Inferior parietal cortex (tissue), 1 donor: ENCODE data around the gene INAFM1.
A peak's percentile ranks its signal among the peaks of the same experiment; 100 is the strongest.

Experiments
- DNase-seq: peaks from one replicate; pipeline ENCODE4 v3.0.0-alpha.2; 2016; ENCODE audit errors: extremely low spot score

Gene INAFM1

GRCh38 chr19:47274071-47274890 lies at the start of gene INAFM1:
TSS of gene INAFM1 (plus strand) at chr19:47274885. CDS start at chr19:47274920, 35 bp downstream.
- peak; percentile 69 for DNase-seq

- DNase-seq = peak; percentile 86
These were observed 48.8 kb upstream of the INAFM1 start for GRCh38 chr19:47225746-47226425.

- DNase-seq = peak; percentile 47
These were observed 48.0 kb upstream of the INAFM1 start for GRCh38 chr19:47226426-47227351.

GRCh38 chr19:47227352-47228167 lies 47.1 kb upstream of the INAFM1 start:
- DNase-seq = no peak

DNA sequence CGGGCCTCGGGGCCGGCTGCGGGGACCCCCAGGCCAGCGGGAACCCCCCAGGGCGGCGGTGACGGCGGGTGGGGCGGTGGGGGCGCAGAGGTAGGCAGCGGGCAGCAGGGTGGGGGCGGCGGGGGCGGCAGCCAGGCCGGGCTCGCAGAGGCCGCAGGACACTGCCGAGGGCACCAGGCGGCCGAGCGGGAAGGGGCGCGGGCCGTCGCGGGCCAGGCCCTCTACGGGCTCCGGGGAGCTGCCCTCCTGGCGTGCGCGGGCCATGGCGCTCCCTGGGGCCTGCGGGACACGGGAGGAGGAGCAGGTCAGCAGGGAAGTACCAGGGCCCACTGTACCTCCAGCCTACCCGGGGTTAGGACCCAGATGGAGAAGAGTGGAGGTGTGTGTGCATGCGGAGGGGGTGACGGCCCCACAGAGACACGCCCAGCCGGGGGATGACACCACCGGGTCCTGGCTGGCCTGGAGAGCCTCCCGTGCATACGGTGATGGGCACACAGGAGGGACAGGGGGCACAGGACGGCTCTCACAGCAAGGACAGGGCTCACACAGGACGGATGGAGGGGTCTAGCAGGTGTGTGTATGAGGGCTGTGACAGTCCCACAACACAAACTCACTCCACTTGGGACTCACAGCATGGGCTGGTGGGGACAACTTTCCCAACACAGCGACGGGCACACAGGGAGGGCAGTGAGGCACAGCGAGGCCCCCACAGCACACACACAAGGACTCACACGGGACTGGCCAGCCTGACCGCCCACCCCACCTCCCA lies 46.3 kb upstream of the INAFM1 start:
- DNase-seq = no peak

DNA sequence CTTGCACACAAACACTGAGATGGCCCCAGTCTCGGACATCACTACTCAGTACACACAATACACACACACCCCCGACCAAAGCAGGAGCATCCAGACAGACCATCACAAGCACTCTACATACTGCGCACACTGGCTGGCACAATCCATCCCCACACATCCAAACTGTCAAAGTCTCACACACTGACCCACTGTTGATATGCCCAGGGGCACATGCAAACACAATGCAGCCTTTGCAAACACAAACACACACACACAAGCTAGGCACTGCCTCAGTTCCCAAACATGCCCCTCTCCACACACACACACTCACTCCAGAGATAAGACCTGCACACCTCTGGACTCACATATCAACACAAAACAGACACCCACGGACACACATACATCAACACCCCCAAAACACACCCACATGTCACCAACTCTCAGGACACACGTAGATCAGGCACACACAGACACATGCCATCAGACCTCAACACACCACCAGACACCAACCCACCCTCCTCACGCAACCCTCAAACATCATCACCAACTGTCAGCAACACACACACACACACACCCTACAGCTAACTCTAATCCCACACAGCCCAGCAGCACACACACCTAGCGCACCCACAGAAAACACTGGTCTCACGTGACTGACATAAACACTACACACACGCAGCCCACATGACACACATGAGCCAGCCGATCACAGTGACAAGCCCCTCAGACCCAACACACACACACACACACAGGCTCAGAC lies 45.6 kb upstream of the INAFM1 start:
- no peak for DNase-seq

DNA sequence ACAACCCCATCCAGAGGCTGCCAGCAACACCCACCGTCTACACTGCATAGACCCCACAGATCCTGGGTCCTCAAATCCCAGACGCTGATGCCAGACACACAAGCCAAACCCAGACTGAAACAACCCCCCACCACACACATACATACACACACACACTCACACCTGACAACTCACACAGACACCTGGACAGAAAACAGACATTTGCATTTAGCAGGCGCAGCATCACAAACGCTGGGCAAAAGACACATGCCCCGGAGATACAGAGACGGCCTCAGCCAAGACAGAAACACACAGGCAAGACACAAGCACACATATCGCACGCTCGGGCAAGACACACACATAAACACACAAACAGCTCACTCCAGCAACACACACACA lies 45.0 kb upstream of the INAFM1 start:
- no peak for DNase-seq

DNA sequence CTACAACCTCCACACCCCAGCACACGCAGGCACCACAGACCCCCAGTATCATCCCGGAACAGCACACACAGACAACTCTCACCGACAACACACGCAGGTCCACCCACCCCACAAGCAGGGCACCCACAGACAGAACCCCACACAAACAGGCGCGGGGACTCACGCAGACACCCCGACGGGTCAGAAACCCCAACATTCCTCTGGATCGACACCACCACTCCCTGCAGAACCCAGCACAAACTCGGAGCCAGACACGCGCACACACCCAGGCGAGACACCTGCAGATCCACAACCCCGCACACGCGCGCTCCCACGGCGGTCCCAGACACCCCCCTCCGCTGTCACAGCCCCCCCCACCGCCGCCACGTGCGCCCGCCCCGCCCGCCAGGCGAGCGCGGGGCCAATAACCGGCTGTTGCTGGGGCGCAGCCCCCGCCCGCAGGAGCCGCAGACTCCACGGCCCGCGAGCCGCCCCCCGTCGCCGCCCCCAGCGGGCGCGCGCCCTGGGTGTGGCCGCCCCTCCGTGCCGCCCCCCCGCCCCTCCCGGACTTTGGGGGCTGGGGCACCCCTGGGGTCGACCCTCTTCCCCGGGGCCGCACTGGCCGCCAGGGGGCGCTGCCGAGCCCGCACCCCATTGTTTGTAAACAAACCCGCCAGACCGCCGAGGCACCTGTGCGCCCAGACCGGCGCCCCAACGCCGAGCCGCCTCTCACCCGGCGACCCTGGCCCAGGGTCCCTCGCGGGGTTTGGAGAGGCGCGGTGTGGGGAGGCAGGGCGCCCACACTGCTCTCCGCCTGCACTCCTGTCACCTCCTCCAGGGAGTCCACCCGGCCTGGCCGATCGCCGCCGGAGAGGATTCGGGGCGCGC lies 44.4 kb upstream of the INAFM1 start:
- no peak for DNase-seq

- DNase-seq = no peak
These were observed 43.8 kb upstream of the INAFM1 start, which contains the start of gene BBC3 for GRCh38 chr19:47230921-47231214. TSS of gene BBC3 (minus strand) at chr19:47231199. CDS start at chr19:47228431, 2,768 bp downstream.

GRCh38 chr19:47231215-47232054 lies 43.2 kb upstream of the INAFM1 start:
- DNase-seq = peak; percentile 62

DNA sequence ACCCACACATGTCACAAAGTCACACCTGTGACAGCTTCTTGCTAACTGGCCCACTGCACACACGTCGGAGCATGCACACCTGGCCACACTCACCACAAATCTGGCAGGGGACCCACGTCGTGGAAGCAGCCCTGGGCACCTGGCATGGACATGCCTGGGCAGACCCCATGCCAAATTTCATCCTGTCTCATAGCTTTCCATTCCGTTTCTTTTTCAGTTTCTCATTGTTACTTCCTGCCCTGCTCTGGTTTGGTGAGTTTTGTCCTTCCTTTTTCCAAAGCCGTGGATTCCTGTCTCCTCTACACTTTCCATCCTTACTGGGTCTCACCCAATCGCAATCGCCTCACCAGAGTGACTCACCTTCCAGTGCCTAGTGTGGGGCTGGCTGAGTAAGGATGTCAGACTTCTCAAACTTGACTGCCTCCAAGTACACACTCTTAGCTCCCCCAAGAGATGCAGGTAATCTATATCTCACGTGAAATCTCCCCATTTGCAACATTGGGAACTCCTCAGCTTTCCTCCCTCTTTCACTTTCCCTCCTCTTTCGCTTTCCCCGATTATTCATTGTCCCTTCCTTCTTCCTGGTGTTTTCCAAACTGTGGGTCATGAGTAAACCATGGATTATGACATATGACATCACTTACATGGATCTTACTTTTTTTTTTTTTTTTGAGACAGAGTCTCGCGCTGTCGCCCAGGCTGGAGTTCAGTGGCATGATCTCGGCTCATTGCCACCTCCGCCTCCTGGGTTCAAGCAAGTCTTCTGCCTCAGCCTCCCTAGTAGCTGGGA lies 42.1 kb upstream of the INAFM1 start:
- DNase-seq = no peak

GRCh38 chr19:47236072-47236675 lies 38.5 kb upstream of the INAFM1 start:
- DNase-seq = no peak

- no peak for DNase-seq
These were observed 35.5 kb upstream of the INAFM1 start for GRCh38 chr19:47239152-47239551.

GRCh38 chr19:47239610-47240296 lies 34.9 kb upstream of the INAFM1 start:
- DNase-seq = peak; percentile 72

- DNase-seq = no peak
These were observed 34.1 kb upstream of the INAFM1 start for GRCh38 chr19:47240556-47240955.
